NCI-H748 treated with DMSO at 0.1 percent for 48 hours (cell line): ENCODE data around the gene COX20.
A peak's percentile ranks its signal among the peaks of the same experiment; 100 is the strongest.
"Not testable (repeated sequence)": the region's sequence is repeated elsewhere in the genome, so short reads cannot be mapped to it uniquely, and the experiment has no call there.

Source experiments
- DNase-seq: peaks from one replicate; lab custom pipeline; 2025; lab: John Stamatoyannopoulos, UW

COX20 gene

GRCh38 chr1:244835276-244836134 is at the start of gene COX20:
TSS of gene COX20 (plus strand) at chr1:244835658. CDS start at chr1:244835715, 57 bp downstream.
- DNase-seq: peak; percentile 72

DNA sequence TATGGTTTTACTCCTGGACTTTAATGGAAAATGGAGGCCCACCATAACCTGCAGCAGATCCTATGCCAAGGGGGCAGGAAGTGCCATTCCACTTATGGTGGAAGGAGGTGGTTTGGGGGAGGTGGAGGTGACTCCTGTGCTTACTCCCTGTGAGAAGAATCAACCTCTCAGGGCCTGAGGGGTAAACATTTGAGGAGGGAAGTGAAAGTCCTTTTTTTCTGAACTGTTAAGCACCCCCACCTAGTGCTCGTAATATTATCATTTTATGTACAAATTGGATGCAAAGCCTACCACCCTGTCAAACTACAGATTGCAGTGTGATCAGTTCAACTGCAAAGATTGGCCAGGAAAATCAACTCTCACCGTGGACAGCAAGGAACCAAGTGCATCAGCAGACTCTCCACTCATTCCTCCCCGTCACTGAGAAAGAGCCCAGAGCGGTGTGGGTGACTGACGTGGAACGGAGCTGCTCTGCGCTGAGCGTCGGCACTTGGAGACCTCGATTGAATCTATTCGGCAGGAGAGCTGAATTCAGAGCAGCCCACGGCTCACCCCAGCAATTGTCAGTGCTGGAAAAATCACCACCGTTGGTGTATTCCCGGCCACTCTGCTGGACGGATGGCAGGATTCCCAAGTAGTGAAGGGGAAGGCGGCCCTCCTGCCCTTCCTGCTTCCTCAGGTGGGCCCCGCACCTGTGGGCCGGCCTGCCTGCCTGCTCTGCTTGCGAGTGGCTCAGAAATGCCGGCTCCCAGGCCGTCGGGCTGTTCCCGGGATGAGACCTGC is 46.8 kb upstream of the COX20 start:
- DNase-seq: no peak

- DNase-seq: no peak
These were observed 46.2 kb upstream of the COX20 start for GRCh38 chr1:244789276-244789580.

GRCh38 chr1:244789731-244790130 is 45.7 kb upstream of the COX20 start:
- DNase-seq: no peak

GRCh38 chr1:244791061-244791460 is 44.4 kb upstream of the COX20 start:
- no peak for DNase-seq

DNA sequence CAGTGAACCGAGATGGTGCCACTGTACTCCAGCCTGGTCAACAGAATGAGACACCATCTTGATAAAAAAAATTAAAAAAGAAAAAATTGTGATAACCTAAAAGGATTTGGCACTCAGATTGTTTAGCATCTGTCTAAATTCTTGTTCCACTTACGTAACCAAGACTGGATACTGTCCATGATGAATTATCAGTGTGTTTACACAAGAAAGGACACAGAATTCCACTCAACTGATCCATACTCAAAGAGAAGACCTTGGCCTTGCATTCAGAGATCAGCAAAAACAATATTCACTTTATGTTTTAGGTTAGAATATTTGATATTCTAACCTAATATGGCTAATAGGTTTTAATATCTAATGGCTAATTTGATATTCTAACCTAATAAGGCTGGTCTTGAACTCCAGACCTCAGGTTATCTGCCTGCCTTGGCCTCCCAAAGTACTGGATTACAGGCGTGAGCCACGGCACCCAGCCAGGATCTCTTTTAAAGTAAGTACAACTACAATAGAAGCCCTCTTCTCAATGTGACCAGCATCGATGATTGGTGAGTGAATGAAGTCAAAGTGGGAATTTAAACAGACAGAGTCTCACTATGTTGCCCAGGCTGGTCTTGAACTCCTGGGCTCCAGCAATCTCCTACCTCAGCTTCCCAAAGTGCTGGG is 43.1 kb upstream of the COX20 start:
- no peak for DNase-seq

DNA sequence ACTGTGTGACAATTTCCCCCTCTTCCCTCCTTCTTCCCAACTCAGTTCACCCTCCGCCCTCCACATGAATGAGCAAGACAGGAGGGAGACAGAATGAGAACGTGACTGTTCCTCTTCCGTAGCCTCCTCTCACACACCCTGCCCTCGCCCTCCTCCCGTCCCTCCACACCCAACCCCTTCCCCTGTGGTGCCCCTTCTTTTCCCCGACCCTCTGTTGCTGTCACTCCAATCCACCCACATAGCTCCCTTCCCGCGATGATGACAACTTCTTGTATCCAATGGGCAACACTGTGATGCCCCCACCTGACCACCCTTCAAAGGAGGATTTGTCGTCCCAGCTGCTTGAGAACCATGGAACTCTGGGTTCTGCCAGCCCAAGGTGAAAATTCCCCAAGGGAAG is 41.4 kb upstream of the COX20 start:
- no peak for DNase-seq

- DNase-seq: not testable (repeated sequence)
These were observed 40.9 kb upstream of the COX20 start for GRCh38 chr1:244794516-244794915.

- peak; percentile 33 for DNase-seq
These were observed 38.6 kb upstream of the COX20 start for GRCh38 chr1:244796719-244797406.

DNA sequence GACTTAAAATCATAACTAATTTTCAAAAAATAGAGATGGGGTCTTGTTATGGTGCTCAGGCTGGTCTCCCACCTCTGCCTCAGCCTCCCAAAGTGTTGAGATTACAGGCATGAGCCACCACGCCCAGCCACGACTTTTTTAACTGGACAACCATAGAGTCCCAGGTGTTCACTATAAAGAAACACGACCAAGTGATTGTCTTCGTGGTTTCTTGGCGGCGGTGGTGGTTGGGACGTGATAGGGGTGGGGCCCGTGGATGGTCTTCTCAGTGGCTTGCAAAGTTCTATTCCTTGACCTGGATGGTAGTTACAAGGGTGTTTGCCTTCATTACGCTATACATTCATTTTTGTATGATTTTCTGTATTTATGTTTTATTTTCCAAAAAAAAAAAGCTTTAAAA is 34.6 kb upstream of the COX20 start:
- DNase-seq: no peak

GRCh38 chr1:244801246-244801645 is 34.2 kb upstream of the COX20 start:
- peak; percentile 9 for DNase-seq

DNA sequence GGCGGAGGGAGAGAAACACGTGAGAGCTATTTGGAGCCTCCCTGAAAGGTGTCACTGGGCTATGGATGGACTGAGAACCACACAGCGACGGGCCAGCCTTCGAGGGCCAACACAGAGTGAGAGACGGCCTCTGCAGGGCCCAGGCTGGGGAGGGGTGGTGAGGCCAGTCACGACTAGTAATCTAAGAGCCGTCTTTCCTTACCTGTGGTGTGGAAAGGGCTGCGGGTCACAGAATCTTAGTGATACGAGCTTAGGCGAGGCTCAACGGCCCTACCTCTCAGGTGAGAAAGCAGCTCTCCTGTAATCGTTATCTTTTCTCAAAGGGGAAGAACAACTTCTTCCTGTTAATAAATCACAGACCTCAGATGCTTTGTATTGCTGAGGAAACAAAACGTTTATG is 33.4 kb upstream of the COX20 start:
- DNase-seq: no peak

- DNase-seq: no peak
These were observed 32.8 kb upstream of the COX20 start for GRCh38 chr1:244802556-244803239.

DNA sequence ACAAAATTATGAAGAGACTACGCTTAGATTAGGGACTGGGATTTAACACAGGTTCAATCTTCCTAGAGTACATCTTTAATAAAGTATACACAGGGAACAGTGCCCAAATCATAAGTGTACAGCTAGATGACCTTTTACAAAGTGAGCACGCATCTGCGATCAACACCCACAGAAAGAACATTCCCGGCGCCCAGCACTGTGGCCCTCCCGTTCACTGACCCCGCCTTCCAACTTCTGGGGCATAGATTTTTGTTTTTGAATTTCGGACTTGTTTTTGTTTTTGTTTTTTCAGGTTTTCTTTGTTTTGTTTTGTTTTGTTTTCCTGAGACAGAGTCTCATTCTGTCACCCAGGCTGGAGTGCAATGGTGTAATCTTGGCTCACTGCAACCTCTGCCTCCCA is 30.6 kb upstream of the COX20 start:
- DNase-seq: no peak

DNA sequence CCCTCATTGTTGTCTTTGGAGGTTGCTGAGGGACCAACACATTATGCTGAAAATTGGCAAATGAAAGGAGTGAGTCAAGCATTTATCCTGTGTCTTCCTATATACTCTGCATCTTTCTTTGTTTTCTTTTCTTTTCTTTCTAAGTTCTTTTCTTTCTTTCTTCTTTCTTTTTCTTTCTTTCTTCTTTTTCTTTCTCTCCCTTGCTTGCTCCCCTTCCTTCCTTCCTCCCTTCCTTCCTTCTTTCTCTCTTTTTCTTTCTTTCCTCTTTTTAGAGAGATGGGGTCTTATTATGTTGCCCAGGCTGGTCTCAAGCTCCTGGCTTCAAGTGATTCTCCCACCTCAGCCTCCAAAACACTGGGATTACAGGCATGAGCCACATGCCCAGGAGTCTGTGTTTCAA is 28.3 kb upstream of the COX20 start:
- no peak for DNase-seq

GRCh38 chr1:244810221-244810620 is 25.2 kb upstream of the COX20 start:
- no peak for DNase-seq

- DNase-seq: no peak
These were observed 22.1 kb upstream of the COX20 start for GRCh38 chr1:244813327-244813726.

DNA sequence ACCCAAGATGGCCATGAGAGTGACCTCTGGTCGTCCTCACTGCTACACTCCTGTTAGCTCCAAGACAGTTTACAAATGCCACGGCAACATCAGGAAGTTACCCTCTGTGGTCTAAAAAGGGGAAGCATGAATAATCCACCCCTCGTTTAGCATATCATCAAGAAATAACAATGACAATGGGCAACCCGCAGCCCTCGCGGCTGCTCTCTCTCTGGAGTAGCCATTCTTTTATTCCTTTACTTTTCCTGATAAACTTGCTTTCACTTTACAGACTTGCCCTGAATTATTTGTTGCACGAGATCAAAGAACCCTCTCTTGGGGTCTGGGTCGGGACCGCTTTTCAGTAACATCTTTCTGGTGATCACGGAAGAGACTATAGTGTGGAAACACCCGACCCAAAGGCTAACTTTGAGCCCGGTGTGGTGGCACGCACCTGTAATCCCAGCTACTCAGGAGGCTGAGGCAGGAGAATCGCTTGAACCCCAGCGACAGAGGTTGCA is 19.8 kb upstream of the COX20 start:
- DNase-seq: no peak

GRCh38 chr1:244817415-244817894 is 18.0 kb upstream of the COX20 start:
- DNase-seq: no peak

DNA sequence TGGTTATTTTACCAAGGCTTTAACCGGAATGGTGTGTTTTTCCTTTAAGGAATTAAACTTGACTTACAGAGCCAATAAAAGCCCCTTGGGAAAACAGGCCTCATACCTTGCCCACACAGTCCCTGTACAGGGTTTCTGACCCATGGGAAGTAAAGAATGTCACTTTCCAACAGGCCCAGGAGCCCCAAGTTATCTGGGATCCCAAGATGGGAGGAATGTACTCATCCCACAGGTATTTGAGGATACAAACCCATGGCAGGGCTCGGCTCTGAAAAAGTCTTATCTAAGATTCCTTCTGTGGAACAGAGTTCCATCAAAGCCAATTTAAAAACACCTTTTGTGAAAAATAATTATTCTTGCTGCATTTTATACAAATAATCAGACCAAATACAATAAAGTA is 15.3 kb upstream of the COX20 start:
- DNase-seq: no peak

GRCh38 chr1:244821134-244821533 is 14.3 kb upstream of the COX20 start:
- DNase-seq: no peak
